NCI-H2227 (cell line): ENCODE data around the gene ARID4B.
"Not testable (repeated sequence)": the region's sequence is repeated elsewhere in the genome, so short reads cannot be mapped to it uniquely, and the experiment has no call there.

ENCODE experiments used
- DNase-seq: peaks from one replicate; lab custom pipeline; 2025; ENCODE audit not compliant: unreplicated experiment; lab: John Stamatoyannopoulos, UW

Gene ARID4B

DNA sequence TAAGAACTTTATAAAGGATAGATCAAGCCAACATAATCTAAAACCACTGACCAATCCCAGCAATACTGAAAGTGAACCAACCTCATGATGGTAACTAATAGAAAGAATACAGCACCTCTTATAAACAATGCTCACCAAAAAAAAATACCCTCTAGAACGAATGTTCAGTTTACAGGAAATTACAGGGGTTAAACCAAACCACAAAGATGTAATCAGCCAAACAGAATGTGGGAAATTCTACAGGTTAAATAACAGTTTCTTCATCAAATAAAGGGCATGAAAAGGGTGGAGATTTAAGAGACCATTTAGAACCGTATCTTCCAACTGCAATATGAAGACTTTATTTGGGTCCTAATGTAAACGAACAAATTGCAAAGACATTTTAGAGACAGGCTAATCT, 30.4 kb downstream of the ARID4B start:
- no peak for DNase-seq

GRCh38 chr1:235296729-235297128, 31.2 kb downstream of the ARID4B start:
- no peak for DNase-seq

DNA sequence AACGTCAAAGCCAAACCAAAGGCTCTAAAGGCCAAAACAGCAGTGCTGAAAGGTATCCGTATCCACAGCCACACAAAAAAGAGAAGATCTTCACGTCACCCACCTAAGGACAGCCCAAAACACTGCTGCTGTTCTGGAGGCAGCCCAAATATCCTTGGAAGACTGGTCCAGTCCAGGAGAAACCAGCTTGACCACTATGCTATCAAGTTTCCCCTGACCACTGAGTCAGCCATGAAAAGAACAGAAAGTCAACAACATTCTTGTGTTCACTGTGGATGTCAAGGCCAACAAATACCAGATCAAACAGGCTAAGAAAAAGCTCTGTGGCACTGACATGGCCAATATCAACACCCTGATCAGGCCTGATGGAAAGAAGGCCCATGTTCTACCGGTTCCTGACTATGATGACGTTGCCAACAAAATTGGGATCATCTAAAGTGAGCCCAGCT, 32.1 kb downstream of the ARID4B start:
- no peak for DNase-seq

DNA sequence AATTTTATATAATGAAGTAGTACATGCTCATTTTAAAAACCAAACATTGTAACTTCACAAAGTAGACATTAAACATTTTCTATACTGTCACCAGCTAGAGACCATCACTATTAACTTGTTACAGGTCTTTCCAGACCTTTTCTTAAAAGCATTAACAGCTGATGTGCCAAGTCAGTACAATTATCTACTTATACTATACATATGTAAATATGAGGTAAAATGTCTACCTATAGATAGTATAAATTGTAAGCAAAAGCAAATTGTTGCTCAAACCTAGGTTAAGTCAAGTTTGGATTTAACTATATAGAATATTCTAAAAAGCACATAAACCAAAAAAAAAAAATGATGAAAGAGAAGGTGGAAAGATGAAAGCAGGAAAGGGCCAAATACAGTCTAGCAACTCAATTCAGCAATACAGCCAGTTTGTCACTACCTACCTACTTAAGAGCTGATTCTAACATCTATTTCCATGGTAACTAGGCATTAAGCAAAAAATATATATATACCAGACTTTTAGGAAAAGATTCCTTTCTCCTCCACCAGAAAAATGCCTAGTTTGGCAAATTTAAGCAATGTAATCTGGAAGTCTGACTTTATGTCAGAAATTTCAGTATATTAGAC, 34.5 kb downstream of the ARID4B start:
- no peak for DNase-seq

DNA sequence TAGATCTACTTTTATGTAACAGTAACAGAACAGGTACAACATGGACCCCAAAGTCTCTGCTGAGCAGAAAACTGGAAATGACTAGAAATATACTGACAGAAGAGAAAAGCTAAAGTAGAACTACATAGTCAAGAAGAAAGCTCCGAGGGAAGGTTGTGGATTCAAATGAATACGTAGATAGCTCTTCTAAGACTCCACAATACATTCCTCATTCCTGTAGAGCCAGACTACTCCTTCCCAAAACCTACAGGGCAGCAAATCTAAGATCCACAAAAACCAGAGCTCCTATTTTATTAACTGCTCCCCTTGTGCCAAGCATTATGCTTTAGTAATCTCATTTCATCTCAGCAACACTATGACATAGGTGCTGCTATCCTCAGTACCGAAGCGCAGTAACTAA, 35.2 kb downstream of the ARID4B start:
- no peak for DNase-seq

- DNase-seq: no peak
Observed at GRCh38 chr1:235291599-235292091, 36.3 kb downstream of the ARID4B start.

DNA sequence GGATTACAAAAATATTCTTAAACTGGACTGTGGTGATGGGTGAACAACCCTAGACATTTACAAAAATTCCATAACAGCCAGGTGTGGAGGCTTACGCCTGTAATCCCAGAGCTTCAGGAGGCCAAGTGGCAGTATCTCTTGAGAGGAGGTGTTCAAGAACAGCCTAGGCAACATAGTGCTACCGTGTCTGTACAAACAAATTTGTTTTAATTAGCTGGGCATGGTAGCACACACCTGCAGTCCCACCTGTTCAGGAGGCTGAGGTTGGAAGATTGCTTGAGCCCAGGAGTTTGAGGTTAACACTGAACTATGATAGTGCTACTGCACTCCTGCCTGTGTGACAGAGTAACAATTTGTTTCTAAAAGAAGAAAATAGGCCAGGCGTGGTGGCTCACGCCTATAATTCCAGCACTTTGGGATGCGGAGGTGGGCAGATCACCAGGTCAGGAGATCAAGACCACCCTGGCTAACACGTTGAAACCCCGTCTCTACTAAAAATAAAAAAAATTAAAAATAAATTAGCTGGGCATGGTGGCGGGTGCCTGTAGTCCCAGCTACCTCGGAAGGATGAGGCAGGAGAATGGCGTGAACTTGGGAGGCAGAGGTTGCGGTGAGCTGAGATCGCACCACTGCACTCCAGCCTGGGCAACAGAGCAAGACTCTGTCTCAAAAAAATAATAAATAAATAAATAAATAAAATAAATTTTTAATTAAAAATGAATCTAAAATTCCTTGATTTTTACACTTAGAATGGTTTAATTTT, 37.1 kb downstream of the ARID4B start:
- DNase-seq: no peak

- no peak for DNase-seq
Observed at GRCh38 chr1:235289859-235290739, 37.9 kb downstream of the ARID4B start.

DNA sequence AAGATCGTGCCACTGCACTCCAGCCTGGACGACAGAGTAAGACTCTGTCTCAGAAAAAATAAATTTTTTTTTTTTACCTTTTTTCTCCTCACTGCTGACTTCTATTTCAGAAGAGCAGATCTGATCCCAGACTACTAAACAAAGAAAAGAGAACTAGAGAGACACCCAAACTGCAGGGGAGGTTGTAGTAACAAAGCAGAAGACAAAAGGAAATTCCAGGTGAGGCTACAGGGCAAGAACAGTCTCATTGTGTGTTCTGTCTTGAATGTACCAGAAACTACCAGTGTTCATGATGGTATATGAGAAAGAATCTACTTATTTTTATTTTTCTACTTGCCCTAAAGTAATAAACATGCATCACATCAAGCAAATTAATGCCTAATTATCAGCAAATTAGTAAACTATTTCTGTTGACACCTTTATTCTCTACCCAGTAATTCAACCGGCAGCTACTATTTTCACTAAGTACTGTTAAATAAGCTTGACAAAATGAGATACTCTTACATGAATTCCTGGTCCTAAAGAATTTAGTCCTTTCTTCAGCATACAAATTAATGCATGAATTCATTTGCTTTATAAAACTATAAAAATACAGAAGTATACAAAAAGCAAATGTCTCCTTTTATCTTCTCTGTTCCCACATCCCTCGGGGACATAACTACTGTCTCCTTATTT, 40.6 kb downstream of the ARID4B start:
- no peak for DNase-seq

GRCh38 chr1:235286667-235287066, 41.3 kb downstream of the ARID4B start:
- DNase-seq: no peak

- no peak for DNase-seq
Observed at GRCh38 chr1:235284231-235284769, 43.7 kb downstream of the ARID4B start.

DNA sequence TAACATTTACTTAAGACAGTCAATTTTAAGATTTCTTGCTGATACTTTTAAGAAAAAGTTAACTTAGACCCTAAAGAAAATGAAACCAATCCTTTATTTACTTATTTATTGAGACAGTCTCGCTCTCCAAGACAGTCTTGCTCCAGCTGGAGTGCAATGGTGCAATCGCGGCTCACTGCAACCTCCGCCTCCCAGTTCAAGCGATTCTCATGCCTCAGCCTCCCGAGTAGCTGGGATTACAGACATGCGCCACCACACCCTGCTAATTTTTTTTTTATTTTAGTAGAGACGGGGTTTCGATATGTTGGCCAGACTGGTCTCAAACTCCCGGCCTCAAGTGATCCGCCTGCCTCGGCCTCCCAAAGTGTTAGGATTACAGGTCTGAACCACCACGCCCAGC, 44.3 kb downstream of the ARID4B start:
- DNase-seq: not testable (repeated sequence)

- DNase-seq: no peak
Observed at GRCh38 chr1:235280467-235280866, 47.5 kb downstream of the ARID4B start.

DNA sequence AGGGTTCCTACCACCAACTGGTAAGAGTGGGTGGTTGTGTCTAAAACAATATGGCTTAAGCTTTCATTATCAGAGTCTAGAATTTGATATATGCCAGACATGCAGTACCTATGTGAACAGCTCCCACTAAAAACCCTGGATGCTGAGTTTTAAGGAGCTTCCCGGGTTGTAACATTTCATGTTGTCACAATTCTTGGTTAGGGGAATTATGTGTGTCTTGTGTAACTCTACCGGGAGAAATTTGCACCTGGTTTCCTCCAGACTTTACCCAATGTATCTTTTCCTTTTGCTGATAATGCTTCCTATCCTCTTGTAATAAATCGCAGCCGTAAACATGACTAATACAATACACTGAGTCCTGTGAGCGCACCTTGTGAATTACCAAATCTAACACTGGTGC, 48.3 kb downstream of the ARID4B start:
- no peak for DNase-seq

DNA sequence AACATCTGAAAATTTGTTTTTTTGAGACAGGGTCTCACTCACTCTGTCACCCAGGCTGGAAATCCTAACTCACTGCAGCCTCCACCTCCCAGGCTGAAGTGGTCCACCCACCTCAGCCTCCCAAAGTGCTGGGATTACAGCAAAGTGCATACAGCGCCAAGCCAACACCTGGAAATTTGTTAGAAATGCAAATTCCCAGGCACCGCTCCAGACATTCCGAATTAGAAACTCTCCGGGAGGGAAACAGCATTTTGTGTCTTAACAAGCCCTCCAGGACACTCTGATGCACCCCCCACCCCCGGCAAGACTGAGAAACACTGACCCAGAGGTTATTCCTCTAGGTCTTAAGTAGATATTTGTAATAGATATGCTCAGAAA, 49.1 kb downstream of the ARID4B start:
- DNase-seq: no peak

GRCh38 chr1:235278233-235278914, 49.6 kb downstream of the ARID4B start:
- DNase-seq: no peak

DNA sequence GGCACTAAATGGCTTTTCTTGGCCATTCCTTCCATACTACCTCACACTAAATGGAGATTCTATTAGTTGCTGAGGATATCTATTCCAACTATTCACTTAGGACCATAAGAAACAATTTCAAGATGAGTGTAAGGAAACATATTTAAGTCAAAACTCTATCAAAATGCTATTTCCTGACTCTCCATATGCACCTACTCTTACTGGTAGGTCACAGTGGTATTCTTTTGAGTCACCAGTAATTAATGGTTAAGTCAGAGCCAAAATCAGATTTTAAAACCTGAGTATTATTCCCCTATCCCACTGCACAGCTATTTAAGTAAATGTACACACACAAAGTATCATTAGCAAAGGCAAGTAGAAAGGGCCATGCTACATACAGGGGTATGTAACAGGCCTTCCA, 50.3 kb downstream of the ARID4B start:
- no peak for DNase-seq

GRCh38 chr1:235275836-235276235, 52.1 kb downstream of the ARID4B start:
- DNase-seq: no peak

DNA sequence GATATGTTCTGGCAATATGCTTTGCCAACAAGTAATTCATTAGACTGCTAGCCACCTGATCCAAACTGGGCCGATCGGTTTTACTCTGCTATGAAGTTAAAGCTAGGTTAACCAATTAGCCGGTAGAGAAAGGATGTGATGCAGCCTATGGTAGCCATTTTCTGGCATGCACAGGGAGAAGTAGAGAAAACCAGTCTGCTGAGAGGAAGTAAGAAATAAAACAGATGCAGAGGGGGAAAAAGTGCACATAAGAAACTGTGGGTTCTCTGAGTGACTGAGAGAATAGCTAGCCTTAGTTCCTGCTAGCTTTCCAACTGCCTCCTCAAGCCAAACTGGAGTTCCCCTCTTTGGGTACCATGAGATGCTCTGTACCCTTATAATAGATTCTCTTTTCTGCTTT, 52.8 kb downstream of the ARID4B start:
- DNase-seq: peak; percentile 13

DNA sequence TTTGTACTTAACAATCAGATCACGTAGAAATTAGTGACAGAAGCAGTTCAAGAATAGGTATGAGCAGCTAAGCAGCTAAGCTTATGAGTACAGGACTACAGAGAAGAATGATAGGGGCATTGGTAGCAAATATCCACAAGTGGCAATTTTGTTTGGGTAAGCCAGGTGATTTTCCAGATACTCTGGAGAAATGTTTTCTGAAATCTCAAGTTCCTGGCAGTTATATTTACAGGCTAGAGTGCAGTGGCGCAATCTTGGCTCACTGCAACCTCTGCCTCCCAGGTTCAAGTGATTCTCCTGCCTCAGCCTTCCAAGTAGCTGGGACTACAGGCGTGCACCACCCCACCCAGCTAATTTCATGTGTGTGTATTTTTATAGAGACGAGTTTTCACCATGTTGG, 55.1 kb downstream of the ARID4B start:
- DNase-seq: no peak
